Smooth muscle cell (in vitro differentiated cells): ENCODE measurements around the gene GDF7. TPM values are rescaled to one million over a fixed set of nuclear protein-coding genes. Genes with fewer than 3 reads are reported as not detected.

Experiments
- DNase-seq: peaks from one replicate; lab custom pipeline; 2025; ENCODE audit not compliant: unreplicated experiment; lab: John Stamatoyannopoulos, UW
- H2AFZ ChIP-seq: fragments of 200-600 bp; sonication (generic); 2 replicates; pipeline ENCODE4 v1.6.0; 2016; ENCODE audit warnings: antibody characterized with exemption, low read depth, mild to moderate bottlenecking
- H3F3A ChIP-seq: fragments of 200-600 bp; sonication (generic); 2 replicates; pipeline ENCODE4 v1.6.0; 2017; ENCODE audit warnings: antibody characterized with exemption, low read depth
- H3K27ac ChIP-seq: fragments of 200-600 bp; sonication (generic); 2 replicates; pipeline ENCODE4 v1.5.1; 2016; ENCODE audit warnings: low read depth, mild to moderate bottlenecking
- H3K27me3 ChIP-seq: fragments of 200-600 bp; sonication (generic); 2 replicates; pipeline ENCODE4 v1.6.1; 2016; ENCODE audit warnings: low read depth, mild to moderate bottlenecking
- H3K36me3 ChIP-seq: fragments of 200-600 bp; sonication (generic); 2 replicates; pipeline ENCODE4 v1.5.1; 2016; ENCODE audit warnings: low read depth
- H3K4me1 ChIP-seq: fragments of 200-600 bp; sonication (generic); 2 replicates; pipeline ENCODE4 v1.5.1; 2016; ENCODE audit warnings: low read depth
- H3K4me2 ChIP-seq: fragments of 200-600 bp; sonication (generic); 2 replicates; pipeline ENCODE4 v1.6.0; 2016; ENCODE audit warnings: mild to moderate bottlenecking
- H3K4me3 ChIP-seq: fragments of 200-600 bp; sonication (generic); 2 replicates; pipeline ENCODE4 v1.5.1; 2016; ENCODE audit warnings: mild to moderate bottlenecking
- H3K79me2 ChIP-seq: fragments of 200-600 bp; sonication (generic); 2 replicates; pipeline ENCODE4 v1.6.0; 2016; ENCODE audit warnings: low read depth, mild to moderate bottlenecking
- H3K9ac ChIP-seq: fragments of 200-600 bp; sonication (generic); 2 replicates; pipeline ENCODE4 v1.6.0; 2016; ENCODE audit warnings: low read depth
- H3K9me3 ChIP-seq: fragments of 200-600 bp; sonication (generic); replicated peaks from 2 replicates; pipeline ENCODE4 v1.5.1; 2016; ENCODE audit warnings: low read depth
- H4K20me1 ChIP-seq: fragments of 200-600 bp; sonication (generic); 2 replicates; pipeline ENCODE4 v1.6.0; 2016; ENCODE audit warnings: low read depth
- WGBS: methylation state at CpG from one replicate; pipeline ENCODE4 v1.1.7; 2016; ENCODE audit warnings: low lambda C conversion rate; 5-methylcytosine and 5-hydroxymethylcytosine counted together
- polyA plus RNA-seq: library from polyadenylated mRNA; unstranded; fragments of >200 nt; fragmentation: Nextera tagmentation; extraction: Ambion mirVana; gene quantifications from 2 replicates; pipeline ENCODE4 v1.2.1, GENCODE V29; 2016
- total RNA-seq: library from RNA; depleted of rRNA; stranded (reverse); fragments of >200 nt; gene quantifications from 2 replicates; pipeline ENCODE4 v1.2.3, GENCODE V29; 2014
- TF ChIP-seq, protein P1 (sequence below): fragments of 200-600 bp; sonication (generic); IDR thresholded peaks from 2 replicates; pipeline ENCODE4 v1.5.1; 2017; ENCODE audit warnings: borderline replicate concordance, mild to moderate bottlenecking, antibody characterized with exemption; ENCODE audit not compliant: insufficient read depth, poor library complexity, severe bottlenecking

The GDF7 gene
- total and polyA plus RNA-seq, 2 experiments from 2014 or later = under 0.01 TPM; not detected in 1

DNA sequence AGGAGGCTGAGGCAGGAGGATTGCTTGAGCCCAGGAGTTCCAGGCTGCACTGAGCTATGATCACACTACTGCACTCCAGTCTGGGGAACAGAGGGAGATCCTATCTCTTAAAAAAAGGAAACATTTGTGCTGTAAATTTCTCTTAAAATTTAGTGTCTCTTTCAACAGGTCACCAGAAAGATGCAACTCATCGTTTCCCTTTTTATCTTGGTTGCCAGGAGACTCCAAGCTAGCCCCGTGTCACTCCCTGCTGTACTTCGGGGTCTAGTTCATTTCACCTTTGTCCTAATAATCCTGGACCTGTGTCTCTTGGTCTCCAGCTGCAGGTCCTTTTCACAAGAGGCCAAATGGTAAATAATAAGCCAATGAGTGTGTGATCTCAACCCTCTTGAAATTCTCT lies 23.1 kb upstream of the GDF7 start:
- H3K9me3 ChIP-seq = no peaks in the 10 kb centered on the region
- WGBS = 87% methylated on average over 3 of the region's 3 CpGs

DNA sequence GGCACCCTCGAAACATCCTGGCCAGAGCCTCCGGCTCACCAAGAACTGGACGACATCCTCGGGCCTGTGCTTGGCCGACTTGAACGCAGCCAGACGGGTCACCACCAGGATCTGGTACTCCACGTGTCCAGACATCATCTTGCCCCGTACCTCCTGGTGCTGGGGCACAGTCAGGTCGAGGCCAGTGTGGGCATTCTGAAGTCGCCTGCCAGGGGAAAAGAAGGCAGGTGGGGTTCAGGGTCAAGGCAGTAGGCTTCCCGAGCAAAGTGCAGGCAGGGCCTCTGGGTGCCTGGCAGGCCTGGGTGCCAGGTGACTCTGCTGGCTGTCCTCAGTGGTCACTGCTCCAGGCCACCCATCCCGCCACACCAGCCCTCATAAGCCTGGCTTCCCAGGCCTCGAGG lies 21.6 kb upstream of the GDF7 start:
- no peak overlapping the region for H3K4me2 ChIP-seq
- H3K27ac ChIP-seq = no peak overlapping the region
- no peaks in the 10 kb centered on the region for H3K36me3 ChIP-seq
- no peak overlapping the region for H3K9ac ChIP-seq
- no peak for DNase-seq
- no peaks in the 10 kb centered on the region for H3K27me3 ChIP-seq
- H2AFZ ChIP-seq = no peak overlapping the region
- no peaks in the 10 kb centered on the region for H3F3A ChIP-seq
- TF ChIP-seq, protein P1, sequence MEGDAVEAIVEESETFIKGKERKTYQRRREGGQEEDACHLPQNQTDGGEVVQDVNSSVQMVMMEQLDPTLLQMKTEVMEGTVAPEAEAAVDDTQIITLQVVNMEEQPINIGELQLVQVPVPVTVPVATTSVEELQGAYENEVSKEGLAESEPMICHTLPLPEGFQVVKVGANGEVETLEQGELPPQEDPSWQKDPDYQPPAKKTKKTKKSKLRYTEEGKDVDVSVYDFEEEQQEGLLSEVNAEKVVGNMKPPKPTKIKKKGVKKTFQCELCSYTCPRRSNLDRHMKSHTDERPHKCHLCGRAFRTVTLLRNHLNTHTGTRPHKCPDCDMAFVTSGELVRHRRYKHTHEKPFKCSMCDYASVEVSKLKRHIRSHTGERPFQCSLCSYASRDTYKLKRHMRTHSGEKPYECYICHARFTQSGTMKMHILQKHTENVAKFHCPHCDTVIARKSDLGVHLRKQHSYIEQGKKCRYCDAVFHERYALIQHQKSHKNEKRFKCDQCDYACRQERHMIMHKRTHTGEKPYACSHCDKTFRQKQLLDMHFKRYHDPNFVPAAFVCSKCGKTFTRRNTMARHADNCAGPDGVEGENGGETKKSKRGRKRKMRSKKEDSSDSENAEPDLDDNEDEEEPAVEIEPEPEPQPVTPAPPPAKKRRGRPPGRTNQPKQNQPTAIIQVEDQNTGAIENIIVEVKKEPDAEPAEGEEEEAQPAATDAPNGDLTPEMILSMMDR = no peak
- 98% methylated on average over 14 of the region's 14 CpGs for WGBS
- H3K4me1 ChIP-seq = peaks cover 4% of the 10 kb centered on the region
- H3K4me3 ChIP-seq = no peak overlapping the region
- peaks cover 7% of the 10 kb centered on the region for H3K79me2 ChIP-seq
- H3K9me3 ChIP-seq = no peaks in the 10 kb centered on the region
- H4K20me1 ChIP-seq = peaks cover 19% of the 10 kb centered on the region

More for the DNA sequence above, 23.1 kb upstream of the GDF7 start:
- H3K27ac ChIP-seq = no peak overlapping the region
- H3K4me1 ChIP-seq = no peaks in the 10 kb centered on the region
- H2AFZ ChIP-seq = no peak overlapping the region
- no peak overlapping the region for H3K4me3 ChIP-seq
- H3K27me3 ChIP-seq = no peaks in the 10 kb centered on the region
- H4K20me1 ChIP-seq = peaks cover 12% of the 10 kb centered on the region
- no peaks in the 10 kb centered on the region for H3K79me2 ChIP-seq
- no peaks in the 10 kb centered on the region for H3F3A ChIP-seq
- TF ChIP-seq, protein P1 = no peak
- no peak overlapping the region for H3K9ac ChIP-seq
- no peak overlapping the region for H3K4me2 ChIP-seq
- no peaks in the 10 kb centered on the region for H3K36me3 ChIP-seq
- DNase-seq = no peak

DNA sequence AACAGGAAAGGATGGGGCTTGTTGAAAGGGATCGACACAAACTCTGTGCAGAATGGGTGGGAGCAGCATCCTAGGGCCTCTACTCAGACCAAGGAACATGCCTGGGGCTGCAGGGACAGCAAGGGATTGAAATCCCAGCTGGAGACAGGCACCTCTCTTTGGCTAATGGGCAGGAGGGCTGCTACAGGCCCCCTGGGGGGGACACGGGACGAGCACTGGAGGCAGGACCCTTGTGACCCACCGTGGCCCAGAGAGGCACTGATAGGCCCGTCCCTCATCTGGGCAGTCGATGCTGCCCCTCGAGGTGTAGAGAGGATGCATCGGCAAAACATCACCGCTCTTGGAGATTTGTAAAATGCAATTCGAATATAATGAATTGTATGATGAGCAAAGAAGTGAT lies 21.2 kb upstream of the GDF7 start:
- Histone ChIP-seq H3F3A (no peaks in the 10 kb centered on the region), H3K4me2 (no peak overlapping the region)

DNA sequence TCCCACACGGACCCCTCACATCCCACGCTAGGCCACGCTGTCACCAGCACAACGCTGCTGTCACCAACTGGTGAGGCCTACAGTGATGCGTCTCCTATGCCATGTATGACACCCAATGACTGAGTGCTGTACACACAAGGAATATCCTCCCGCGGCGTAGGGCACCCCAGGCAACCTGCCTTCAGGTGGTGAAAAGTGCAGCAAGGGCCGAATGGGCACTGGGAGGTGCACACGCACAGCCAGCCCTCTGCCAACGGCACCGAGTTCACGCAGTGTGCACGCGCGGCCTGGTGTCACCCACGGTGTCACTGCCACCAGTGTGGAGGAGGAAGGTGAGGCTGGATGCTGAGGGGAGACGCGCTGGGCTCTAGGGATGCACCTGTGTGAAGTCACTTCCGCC lies 20.5 kb upstream of the GDF7 start:
- H3K9me3 ChIP-seq = no peaks in the 10 kb centered on the region
- H4K20me1 ChIP-seq = peaks cover 19% of the 10 kb centered on the region
- no peaks in the 10 kb centered on the region for H3K36me3 ChIP-seq
- no peak overlapping the region for H3K27ac ChIP-seq
- DNase-seq = no peak
- no peaks in the 10 kb centered on the region for H3K27me3 ChIP-seq
- H3K4me2 ChIP-seq = no peak overlapping the region
- peaks cover 9% of the 10 kb centered on the region for H3K79me2 ChIP-seq
- H2AFZ ChIP-seq = no peak overlapping the region
- 95% methylated on average over 20 of the region's 20 CpGs for WGBS
- no peak overlapping the region for H3K9ac ChIP-seq
- TF ChIP-seq, protein P1 = no peak
- H3K4me1 ChIP-seq = peaks cover 6% of the 10 kb centered on the region
- no peak overlapping the region for H3K4me3 ChIP-seq
- no peaks in the 10 kb centered on the region for H3F3A ChIP-seq

More for the DNA sequence above, 21.2 kb upstream of the GDF7 start:
- TF ChIP-seq, protein P1 = no peak
- H3K79me2 ChIP-seq = peaks cover 8% of the 10 kb centered on the region
- peaks cover 6% of the 10 kb centered on the region for H3K4me1 ChIP-seq
- peaks cover 19% of the 10 kb centered on the region for H4K20me1 ChIP-seq
- H2AFZ ChIP-seq = no peak overlapping the region
- 95% methylated on average over 10 of the region's 10 CpGs for WGBS
- H3K27ac ChIP-seq = no peak overlapping the region
- H3K9ac ChIP-seq = no peak overlapping the region
- H3K4me3 ChIP-seq = no peak overlapping the region
- no peaks in the 10 kb centered on the region for H3K36me3 ChIP-seq
- no peaks in the 10 kb centered on the region for H3K9me3 ChIP-seq
- DNase-seq = no peak
- H3K27me3 ChIP-seq = no peaks in the 10 kb centered on the region
